Measurements from ENCODE around the gene AATF.

Gene AATF

GRCh38 chr17:36931697-36932382 lies 16.9 kb upstream of the AATF start:
- TF ChIP-seq GABPA (IDR thresholded peaks at IDR 0.05; ENCODE audit: low read depth) (no peak), REST (IDR thresholded peaks at IDR 0.05; ENCODE audit: insufficient replicate concordance, low read depth) (no peak), SPI1 (IDR thresholded peaks at IDR 0.05; ENCODE audit: borderline replicate concordance, low read depth) (no peak), CTCF (IDR thresholded peaks at IDR 0.05; ENCODE audit: insufficient read depth, low read length) (no peak), POLR2AphosphoS5 (IDR thresholded peaks at IDR 0.05; ENCODE audit: low read depth) (no peak)
- no peak for DNase-seq (ENCODE audit: low read depth in 1 of 2, low spot score in 1 of 2)
- Histone ChIP-seq H3K27me3 (ENCODE audit: insufficient read depth, poor library complexity, severe bottlenecking) (peaks cover 75% of the 10 kb centered on the region), H3K4me3 (replicated peaks; ENCODE audit: insufficient read depth, low read length) (no peak overlapping the region), H3K27ac (replicated peaks) (no peak overlapping the region)

- H3K4me3 ChIP-seq (replicated peaks; ENCODE audit: insufficient read depth, low read length): no peak overlapping the region
- peaks cover 80% of the 10 kb centered on the region for H3K27me3 ChIP-seq (ENCODE audit: insufficient read depth, poor library complexity, severe bottlenecking)
- TF ChIP-seq GABPA (IDR thresholded peaks at IDR 0.05; ENCODE audit: low read depth): no peak
- TF ChIP-seq REST (IDR thresholded peaks at IDR 0.05; ENCODE audit: insufficient replicate concordance, low read depth): no peak
- no peak for TF ChIP-seq CTCF (IDR thresholded peaks at IDR 0.05; ENCODE audit: insufficient read depth, low read length)
- no peak for TF ChIP-seq POLR2AphosphoS5 (IDR thresholded peaks at IDR 0.05; ENCODE audit: low read depth)
- TF ChIP-seq SPI1 (IDR thresholded peaks at IDR 0.05; ENCODE audit: borderline replicate concordance, low read depth): no peak
- H3K27ac ChIP-seq (replicated peaks): no peak overlapping the region
- DNase-seq (ENCODE audit: low read depth in 1 of 2, low spot score in 1 of 2): no peak
Observed at GRCh38 chr17:36932383-36932693, 16.4 kb upstream of the AATF start.

GRCh38 chr17:36932694-36933511 lies 15.9 kb upstream of the AATF start:
- DNase-seq (ENCODE audit: low read depth in 1 of 2, low spot score in 1 of 2): no peak
- H3K4me3 ChIP-seq (replicated peaks; ENCODE audit: insufficient read depth, low read length): no peak overlapping the region
- peaks cover 80% of the 10 kb centered on the region for H3K27me3 ChIP-seq (ENCODE audit: insufficient read depth, poor library complexity, severe bottlenecking)
- H3K27ac ChIP-seq (replicated peaks): no peak overlapping the region
- no peak for TF ChIP-seq GABPA (IDR thresholded peaks at IDR 0.05; ENCODE audit: low read depth)
- TF ChIP-seq REST (IDR thresholded peaks at IDR 0.05; ENCODE audit: insufficient replicate concordance, low read depth): no peak
- TF ChIP-seq CTCF (IDR thresholded peaks at IDR 0.05; ENCODE audit: insufficient read depth, low read length): no peak
- no peak for TF ChIP-seq SPI1 (IDR thresholded peaks at IDR 0.05; ENCODE audit: borderline replicate concordance, low read depth)
- no peak for TF ChIP-seq POLR2AphosphoS5 (IDR thresholded peaks at IDR 0.05; ENCODE audit: low read depth)

Measured in HL-60 (cell line).